Measurements from ENCODE around the gene DIS3L2. TPM values are rescaled to one million over a fixed set of nuclear protein-coding genes. Genes with fewer than 3 reads are reported as not detected.
"Not testable (repeated sequence)": the region's sequence is repeated elsewhere in the genome, so short reads cannot be mapped to it uniquely, and the experiment has no call there.

The DIS3L2 gene
- total RNA-seq, 1 donor from 2014 or later: 20.6 TPM

DNA sequence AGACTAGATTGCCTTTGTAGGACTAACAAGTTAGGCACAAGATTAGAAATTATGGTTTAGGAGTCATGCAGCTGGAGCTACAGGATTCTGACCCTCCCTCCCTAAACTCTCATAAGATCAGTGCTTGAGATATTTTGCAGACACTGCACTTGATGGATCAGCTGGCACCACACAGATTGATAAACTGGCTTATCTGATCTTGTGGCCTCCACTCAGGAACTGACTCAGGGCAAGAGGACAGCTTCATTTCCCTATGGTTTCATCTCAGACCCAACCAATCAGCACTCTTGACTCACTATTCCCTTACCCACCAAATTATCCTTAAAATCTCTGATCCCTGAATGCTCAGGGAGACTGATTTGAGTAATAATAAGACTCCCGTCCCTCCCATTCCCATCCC, 152.3 kb downstream of the DIS3L2 start:
- Histone ChIP-seq H3K27ac (no peak overlapping the region), H3K4me3 (no peak overlapping the region), H3K4me1 (no peaks in the 10 kb centered on the region), H3K36me3 (peaks cover 0 to 4% of the 10 kb centered on the region in 2 donors), H3K27me3 (no peaks in the 10 kb centered on the region), H3K9me3 (no peaks in the 10 kb centered on the region)
- intact Hi-C loops (cut with DNase I): no loop called here
- TF ChIP-seq, protein P1, sequence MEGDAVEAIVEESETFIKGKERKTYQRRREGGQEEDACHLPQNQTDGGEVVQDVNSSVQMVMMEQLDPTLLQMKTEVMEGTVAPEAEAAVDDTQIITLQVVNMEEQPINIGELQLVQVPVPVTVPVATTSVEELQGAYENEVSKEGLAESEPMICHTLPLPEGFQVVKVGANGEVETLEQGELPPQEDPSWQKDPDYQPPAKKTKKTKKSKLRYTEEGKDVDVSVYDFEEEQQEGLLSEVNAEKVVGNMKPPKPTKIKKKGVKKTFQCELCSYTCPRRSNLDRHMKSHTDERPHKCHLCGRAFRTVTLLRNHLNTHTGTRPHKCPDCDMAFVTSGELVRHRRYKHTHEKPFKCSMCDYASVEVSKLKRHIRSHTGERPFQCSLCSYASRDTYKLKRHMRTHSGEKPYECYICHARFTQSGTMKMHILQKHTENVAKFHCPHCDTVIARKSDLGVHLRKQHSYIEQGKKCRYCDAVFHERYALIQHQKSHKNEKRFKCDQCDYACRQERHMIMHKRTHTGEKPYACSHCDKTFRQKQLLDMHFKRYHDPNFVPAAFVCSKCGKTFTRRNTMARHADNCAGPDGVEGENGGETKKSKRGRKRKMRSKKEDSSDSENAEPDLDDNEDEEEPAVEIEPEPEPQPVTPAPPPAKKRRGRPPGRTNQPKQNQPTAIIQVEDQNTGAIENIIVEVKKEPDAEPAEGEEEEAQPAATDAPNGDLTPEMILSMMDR (IDR thresholded peaks at IDR 0.05): no peak
- DNase-seq (ENCODE audit: low spot score in 2 of 2): no peak

DNA sequence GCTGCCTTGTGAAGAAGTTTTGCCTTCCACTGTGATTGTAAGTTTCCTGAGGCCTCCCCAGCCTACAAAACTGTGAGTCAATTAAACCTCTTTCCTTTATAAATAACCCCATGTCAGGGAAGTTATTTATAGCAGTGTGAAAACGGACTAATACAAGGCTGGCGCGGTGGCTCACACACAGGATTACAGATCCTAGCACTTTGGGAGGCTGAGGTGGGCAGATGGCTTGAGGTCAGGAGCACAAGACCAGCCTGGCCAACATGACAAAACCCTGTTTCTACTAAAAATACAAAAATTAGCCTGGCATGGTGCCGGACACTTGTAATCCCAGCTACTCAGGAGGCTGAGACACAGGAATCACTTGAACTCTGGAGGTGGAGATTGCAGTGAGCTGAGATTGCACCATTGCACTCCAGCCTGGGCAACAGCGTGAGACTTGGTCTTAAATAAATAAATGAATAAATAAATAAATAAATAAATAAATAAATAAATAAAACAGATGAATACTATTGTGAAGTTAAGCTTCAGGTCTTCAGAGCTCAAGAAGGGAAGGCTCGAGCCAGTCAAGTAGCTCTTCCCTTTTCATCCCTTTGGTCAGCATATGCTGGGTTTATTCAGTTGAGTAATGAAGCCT, 154.3 kb downstream of the DIS3L2 start:
- H3K4me1 ChIP-seq; H3K36me3 ChIP-seq; H3K9me3 ChIP-seq; H3K27me3 ChIP-seq; intact Hi-C loops (cut with DNase I); H3K4me3 ChIP-seq; DNase-seq (ENCODE audit: low spot score in 2 of 2); H3K27ac ChIP-seq: not testable (repeated sequence)

DNA sequence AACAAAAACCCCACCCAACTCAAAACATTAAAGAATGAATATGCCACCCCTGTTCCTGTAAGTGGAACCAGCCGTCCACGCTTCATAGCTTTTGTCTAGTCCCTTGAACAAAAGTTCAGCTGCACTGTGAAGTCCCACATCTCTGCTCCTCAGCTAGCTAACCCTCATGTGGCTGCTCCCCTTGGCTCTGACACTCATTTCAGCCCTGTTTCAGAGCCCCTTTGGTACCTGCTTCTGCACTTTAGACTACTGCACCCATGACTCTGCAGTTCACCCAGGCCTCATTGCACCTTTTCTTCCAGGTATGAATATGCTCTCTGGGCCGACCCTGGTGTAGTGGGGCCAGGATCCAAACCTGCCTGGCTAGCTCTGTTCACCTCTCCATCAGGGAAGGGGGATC, 155.3 kb downstream of the DIS3L2 start:
- Histone ChIP-seq H3K9me3 (no peaks in the 10 kb centered on the region), H3K4me1 (no peaks in the 10 kb centered on the region), H3K36me3 (peaks cover 0 to 4% of the 10 kb centered on the region in 2 donors), H3K27me3 (no peaks in the 10 kb centered on the region), H3K27ac (no peak overlapping the region), H3K4me3 (no peak overlapping the region)
- intact Hi-C loops (cut with DNase I): no loop called here
- no peak for DNase-seq (ENCODE audit: low spot score in 2 of 2)
- TF ChIP-seq, protein P1 (IDR thresholded peaks at IDR 0.05): no peak

DNA sequence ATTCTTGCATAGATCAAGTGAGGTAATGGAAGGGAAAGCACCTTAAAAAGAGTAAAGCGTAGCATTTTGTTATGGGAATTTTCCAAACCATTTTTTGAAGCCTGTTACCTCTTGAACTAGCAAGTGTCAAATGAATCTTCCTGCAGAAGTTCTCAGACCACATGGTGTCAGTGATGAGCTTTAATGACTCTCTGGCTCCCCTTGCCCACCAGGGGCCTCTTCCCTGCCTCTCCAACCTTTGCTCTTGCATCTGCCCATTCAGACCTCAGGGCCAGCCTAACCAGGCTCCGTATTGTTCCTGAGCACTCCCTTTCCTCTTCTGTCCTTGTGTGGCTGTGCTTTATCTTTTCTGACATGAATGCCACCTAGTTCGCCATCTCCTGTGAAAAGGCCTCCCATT, 155.9 kb downstream of the DIS3L2 start:
- Histone ChIP-seq H3K27me3 (no peaks in the 10 kb centered on the region), H3K27ac (no peak overlapping the region), H3K36me3 (peaks cover 0 to 4% of the 10 kb centered on the region in 2 donors), H3K9me3 (no peaks in the 10 kb centered on the region), H3K4me1 (no peaks in the 10 kb centered on the region), H3K4me3 (no peak overlapping the region)
- intact Hi-C loops (cut with DNase I): no loop called here
- DNase-seq (ENCODE audit: low spot score in 2 of 2): no peak
- TF ChIP-seq, protein P1 (IDR thresholded peaks at IDR 0.05): no peak

DNA sequence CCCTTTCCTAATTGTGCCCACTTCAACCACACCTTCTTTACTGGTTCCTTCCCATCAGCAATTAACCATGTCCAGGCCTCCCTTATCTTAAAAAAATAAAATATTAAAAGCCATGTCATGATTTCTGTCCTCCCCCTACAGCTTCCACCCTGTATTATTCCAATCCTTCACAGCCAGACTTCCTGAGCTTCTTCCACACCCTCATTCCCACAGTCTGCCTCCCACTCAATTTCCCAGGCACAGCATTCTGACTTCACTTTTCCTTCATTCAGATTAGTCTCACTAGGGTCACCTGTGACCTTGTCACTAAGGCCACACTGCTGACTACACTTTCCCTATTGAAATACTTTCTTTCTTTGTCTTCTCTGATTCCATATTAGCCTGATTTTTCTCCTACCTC, 159.4 kb downstream of the DIS3L2 start:
- H3K9me3 ChIP-seq: no peaks in the 10 kb centered on the region
- TF ChIP-seq, protein P1 (IDR thresholded peaks at IDR 0.05): no peak
- no peak overlapping the region for H3K4me3 ChIP-seq
- no peaks in the 10 kb centered on the region for H3K27me3 ChIP-seq
- no peaks in the 10 kb centered on the region for H3K4me1 ChIP-seq
- no peaks in the 10 kb centered on the region for H3K36me3 ChIP-seq
- intact Hi-C loops (cut with DNase I): no loop called here
- H3K27ac ChIP-seq: no peak overlapping the region
- no peak for DNase-seq (ENCODE audit: low spot score in 2 of 2)

DNA sequence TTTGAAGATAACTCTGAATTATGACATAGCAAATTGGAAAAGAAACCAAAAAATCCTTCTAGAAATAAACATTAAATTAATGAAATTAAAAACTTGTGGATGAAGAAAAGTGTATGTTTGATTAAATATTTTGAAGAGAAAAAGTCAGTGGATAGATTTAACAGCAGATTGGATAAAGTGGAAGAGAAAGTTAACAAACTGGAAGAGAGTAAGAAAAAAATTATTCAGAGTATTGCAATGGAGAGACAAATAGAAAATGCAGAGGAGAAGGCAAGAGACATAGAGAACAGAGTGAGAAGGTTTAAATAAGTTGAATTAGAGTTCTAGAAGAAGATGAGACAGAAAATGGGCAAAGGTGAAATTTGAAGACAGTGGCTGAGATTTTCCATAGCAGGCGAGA, 162.8 kb downstream of the DIS3L2 start:
- TF ChIP-seq, protein P1 (IDR thresholded peaks at IDR 0.05): no peak
- no peak for DNase-seq (ENCODE audit: low spot score in 2 of 2)
- Histone ChIP-seq H3K27ac (no peak overlapping the region), H3K27me3 (no peaks in the 10 kb centered on the region), H3K4me3 (no peak overlapping the region), H3K36me3 (no peaks in the 10 kb centered on the region), H3K4me1 (no peaks in the 10 kb centered on the region), H3K9me3 (no peaks in the 10 kb centered on the region)
- intact Hi-C loops (cut with DNase I): no loop called here

Data from ascending aorta (tissue), 2 donors.